DMS 273 (cell line): ENCODE data around the gene ANKS1A.

Experiments used
- DNase-seq: peaks from one replicate; lab custom pipeline; 2025; ENCODE audit not compliant: unreplicated experiment; lab: John Stamatoyannopoulos, UW

ANKS1A gene

DNA sequence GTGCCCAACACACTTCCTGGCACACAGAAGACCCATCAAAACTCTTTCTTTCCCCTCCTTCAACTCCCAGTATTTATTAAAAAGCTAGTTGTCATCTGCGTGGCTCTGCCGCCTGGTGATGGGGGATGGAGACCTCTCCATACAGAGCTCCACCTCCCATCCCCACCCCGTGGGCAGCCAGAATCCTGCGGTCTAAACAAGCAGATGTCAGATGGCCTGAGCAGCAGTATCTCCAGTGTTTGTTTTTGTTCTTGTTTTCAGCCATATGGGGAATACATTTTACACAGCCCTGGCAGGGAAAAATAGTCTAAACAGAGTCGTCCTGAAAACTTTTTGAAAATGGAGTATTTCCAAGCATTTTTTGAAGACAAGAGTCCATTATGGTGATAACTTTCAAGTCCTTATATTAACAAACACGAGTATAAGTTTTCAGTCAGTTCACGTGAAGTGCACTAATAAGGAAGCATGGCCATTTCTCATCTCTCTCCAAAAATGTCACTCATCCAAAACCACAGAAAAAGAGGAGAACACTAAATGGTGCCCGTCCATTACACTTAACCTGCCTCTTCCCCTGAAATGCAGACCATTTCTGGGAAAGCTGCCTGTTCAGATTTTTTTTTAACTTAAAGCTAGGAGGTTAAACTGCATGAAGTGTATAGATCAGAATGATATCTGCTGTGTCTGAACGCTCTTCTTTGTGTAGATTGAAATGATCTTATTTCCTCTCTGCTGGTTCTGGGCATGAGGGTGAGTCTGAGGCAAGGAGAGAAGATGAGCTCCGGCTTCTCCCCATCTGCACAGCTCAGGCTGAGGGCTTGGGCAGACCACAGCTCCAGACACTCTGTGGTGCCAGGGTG is 161.1 kb downstream of the ANKS1A start:
- DNase-seq = peak; percentile 97

DNA sequence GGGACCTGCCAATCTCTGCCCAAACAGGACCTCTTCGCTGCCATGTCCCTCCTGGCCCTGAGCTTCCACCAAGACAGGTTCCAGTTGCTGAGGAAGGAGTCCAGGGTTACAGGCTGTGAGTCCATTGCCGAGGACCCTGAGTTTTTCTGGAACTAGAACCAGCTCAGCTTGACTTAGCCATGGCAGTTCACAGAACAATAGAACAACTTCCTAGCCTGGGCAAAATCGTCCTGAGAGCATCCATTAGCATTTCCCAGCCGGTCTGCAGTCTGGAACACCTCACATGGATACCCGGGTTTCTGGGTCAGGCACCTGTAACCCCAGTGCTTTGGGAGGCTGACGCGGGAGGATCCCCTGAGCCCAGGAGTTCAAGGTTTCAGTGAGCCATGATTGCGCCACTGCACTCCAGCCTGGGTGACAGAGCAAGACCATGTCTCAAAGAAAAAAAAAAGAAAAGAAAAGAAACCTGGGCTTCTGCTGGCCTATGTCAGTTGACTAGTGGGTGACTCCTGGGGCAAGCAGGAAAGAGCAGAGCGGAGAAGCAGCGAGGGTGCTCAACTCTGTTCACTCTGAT is 161.8 kb downstream of the ANKS1A start:
- DNase-seq = no peak

DNA sequence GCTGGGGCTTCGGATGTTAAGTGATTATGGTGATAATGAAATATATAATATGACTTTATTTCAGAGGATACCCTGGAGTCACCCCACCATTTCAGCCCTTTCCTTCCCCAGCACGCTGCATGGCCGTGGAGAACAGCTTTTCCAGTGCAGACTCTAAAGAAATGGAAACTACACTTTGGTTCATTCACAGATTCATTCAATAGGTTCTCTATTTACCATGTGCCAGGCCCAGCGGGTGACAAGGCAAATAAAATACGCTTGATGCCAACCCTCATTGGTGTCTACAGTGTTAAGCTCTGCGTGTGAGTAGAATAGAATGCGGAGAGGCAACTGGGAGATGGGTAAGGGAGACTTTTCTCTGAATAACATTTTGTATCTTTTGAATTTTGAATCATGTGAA is 162.3 kb downstream of the ANKS1A start:
- no peak for DNase-seq

GRCh38 chr6:35051997-35052583 is 163.0 kb downstream of the ANKS1A start:
- no peak for DNase-seq

- DNase-seq = peak; percentile 80
Observed at GRCh38 chr6:35052694-35053565, 163.9 kb downstream of the ANKS1A start.

DNA sequence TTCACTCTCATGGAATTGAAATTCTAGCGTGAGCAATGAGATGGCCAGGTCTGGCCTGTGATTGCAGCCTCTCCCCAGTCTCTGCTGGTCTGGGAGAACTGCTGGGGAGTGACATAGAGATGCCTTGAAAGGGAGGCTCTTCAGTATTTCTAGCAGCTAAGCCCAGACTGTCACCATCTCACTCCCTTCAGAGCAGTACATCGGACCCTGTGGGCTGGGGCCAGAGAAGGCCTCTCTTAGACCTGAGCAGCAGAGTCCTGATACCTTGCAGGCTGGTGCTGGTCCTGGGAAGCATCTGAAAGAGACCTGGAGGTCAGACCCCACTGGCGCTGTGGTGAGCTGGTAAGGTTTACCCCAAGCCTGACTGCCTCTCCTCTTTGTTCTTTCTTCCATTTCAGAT is 164.6 kb downstream of the ANKS1A start:
- no peak for DNase-seq

GRCh38 chr6:35054106-35054742 is 165.2 kb downstream of the ANKS1A start:
- DNase-seq = no peak

GRCh38 chr6:35054743-35055130 is 165.7 kb downstream of the ANKS1A start:
- DNase-seq = no peak

- no peak for DNase-seq
Observed at GRCh38 chr6:35055891-35056290, 166.8 kb downstream of the ANKS1A start.

DNA sequence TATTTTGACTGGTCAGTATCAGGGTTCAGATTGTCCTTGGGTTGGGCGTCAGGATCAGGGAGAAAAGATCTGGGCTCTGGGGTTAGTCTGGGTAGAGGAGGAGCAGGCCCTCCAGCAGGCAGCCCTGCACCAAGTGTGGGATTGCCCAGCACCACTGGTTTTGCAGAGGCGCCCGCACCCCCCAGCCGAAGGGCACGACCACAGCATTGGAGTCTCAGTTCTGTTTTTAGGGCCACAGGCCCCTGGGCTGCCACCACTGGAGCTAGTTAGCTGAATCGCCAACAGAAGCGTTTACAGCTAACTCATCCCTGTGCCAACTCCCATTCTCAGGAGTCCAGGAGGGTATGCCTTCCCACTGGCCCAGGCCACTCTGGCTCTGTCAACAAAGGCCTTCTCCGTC is 167.9 kb downstream of the ANKS1A start:
- DNase-seq = no peak

GRCh38 chr6:35057449-35058357 is 168.6 kb downstream of the ANKS1A start:
- DNase-seq = no peak

GRCh38 chr6:35058358-35058675 is 169.3 kb downstream of the ANKS1A start:
- DNase-seq = no peak

DNA sequence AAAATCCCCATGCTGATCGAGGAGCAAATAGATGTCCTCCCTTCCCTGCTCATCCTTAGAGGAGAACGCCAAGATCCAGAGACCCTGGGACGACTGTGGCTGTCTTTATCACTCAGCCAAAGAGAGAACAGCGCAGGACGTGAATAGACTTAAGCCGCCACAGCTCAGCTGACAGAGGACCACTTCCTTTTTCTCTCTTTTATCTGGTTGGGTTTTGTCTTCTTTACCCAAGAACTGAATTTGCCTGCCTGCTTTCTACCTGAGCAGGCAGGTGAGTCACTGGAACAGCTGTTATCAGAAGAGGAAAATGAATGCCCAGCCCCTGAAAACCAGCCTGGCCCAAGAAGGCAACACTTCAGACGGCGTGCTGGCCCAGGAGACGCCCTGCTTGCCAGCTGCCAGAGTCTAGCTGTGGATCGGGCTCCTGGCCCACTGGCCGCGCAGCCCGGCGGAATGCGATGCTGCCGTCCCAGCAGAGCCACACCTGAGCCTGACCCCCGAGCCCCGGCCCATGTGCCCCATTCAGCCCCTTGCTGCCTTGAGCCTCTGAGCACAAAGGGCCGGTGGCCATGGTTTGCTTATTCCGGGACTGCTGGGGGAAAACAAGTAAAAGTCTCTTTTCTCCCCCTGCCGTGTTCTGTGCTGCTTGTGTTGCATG is 169.9 kb downstream of the ANKS1A start:
- DNase-seq = no peak

- DNase-seq = no peak
Observed at GRCh38 chr6:35059596-35060345, 170.7 kb downstream of the ANKS1A start.

DNA sequence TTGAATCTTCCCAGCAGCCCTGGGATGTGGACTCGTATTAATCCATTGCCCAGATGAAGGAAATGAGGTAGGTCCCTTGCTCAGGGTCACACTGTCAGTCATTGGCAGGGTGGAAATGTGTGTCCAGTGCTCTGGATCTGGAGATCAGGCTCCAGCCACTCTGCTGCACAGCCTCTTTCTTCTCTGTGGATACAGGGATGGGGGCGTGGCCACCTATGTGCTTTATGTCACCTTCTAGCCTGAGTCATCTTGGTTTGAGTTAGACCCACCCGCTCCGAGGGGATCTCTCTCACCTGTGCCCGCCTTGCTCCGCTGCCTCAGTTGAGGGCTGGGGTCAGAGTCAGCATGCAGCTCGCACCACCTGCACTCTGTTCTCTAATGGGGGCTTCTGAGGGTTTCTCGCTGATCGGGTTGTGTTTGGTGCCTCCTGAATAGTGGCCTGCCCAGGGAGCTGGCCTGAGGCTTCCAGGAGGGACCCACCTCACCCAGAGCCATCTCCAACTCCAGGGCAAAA is 172.1 kb downstream of the ANKS1A start:
- DNase-seq = no peak

DNA sequence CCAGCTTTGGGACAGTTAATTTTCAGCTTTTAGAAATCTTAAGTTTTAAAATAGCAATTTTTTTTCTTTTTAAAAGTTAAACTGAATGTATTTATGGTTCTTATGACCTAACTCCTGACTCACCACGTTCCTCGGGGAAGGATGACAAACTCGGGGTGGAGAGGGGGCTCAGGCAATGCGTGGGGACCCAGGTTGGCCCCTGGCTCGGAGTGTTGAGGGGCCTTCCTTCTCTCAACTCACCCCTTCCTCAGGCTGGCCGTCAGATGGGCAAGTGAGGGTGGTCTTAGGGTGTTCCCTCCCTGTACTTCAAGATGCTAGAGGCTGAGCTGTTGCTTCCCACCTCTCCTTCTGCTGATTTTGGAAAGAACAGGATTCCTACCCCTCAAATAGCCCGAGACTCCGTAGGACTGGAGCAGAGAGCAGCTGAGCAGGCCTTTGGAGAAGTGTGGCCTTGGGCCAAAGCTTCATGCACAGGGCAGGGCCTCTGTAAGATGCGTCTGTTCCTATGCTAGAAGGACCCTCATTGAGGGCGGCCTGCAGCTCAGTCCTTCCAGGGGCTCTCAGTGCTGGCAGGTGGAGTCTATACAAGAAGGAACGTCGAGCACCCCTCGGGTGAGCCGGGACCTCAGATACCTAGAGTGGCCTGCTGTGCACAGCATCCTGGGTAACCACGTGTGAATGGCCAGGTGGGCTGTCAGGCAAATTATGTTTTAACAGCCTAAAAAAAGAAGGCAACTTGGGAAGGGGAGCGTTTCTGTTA is 172.8 kb downstream of the ANKS1A start:
- DNase-seq = no peak

GRCh38 chr6:35062676-35063574 is 173.9 kb downstream of the ANKS1A start:
- DNase-seq = no peak
